Fibroblast of villous mesenchyme (primary cell): ENCODE results near the gene GRPEL2. TPM values are rescaled to one million over a fixed set of nuclear protein-coding genes. Genes with fewer than 3 reads are reported as not detected.

Experiments
- DNase-seq: peaks from one replicate; pipeline ENCODE4 v3.0.0-alpha.2; 2010; ENCODE audit warnings: low read depth
- H3K4me3 ChIP-seq: 2 replicates; pipeline ENCODE4 v1.5.1; 2011; ENCODE audit warnings: low read depth, mild to moderate bottlenecking, low read length
- CTCF ChIP-seq: IDR thresholded peaks from 2 replicates; pipeline ENCODE4 v1.5.1; 2012; ENCODE audit warnings: low read depth, mild to moderate bottlenecking, low read length; ENCODE audit not compliant: insufficient read depth
- total RNA-seq: library from RNA; depleted of rRNA; stranded (reverse); fragments of >200 nt; gene quantifications from 2 replicates; pipeline ENCODE4 v1.2.3, GENCODE V29; 2012

The GRPEL2 gene
- total RNA-seq, 1 donor = 27.6 TPM

- no peak for DNase-seq
- H3K4me3 ChIP-seq = no peak overlapping the region
- TF ChIP-seq CTCF = no peak
These were observed 29.0 kb downstream of the GRPEL2 start for GRCh38 chr5:149374303-149374702.

GRCh38 chr5:149374801-149375200 is 29.5 kb downstream of the GRPEL2 start:
- TF ChIP-seq CTCF = no peak

GRCh38 chr5:149375434-149375833 is 30.1 kb downstream of the GRPEL2 start:
- no peak for DNase-seq
- TF ChIP-seq CTCF = no peak
- no peak overlapping the region for H3K4me3 ChIP-seq

More at GRCh38 chr5:149374801-149375200, 29.5 kb downstream of the GRPEL2 start:
- no peak for DNase-seq
- no peak overlapping the region for H3K4me3 ChIP-seq

- no peak overlapping the region for H3K4me3 ChIP-seq
- no peak for DNase-seq
- TF ChIP-seq CTCF = no peak
These were observed 30.8 kb downstream of the GRPEL2 start for GRCh38 chr5:149376104-149376503.

- DNase-seq = no peak
- H3K4me3 ChIP-seq = no peak overlapping the region
- no peak for TF ChIP-seq CTCF
These were observed 31.6 kb downstream of the GRPEL2 start for GRCh38 chr5:149376711-149377447.

GRCh38 chr5:149378241-149378820 is 33.0 kb downstream of the GRPEL2 start:
- no peak for TF ChIP-seq CTCF
- no peak overlapping the region for H3K4me3 ChIP-seq
- DNase-seq = no peak
